ENCODE measurements around the gene GNPTG. TPM values are rescaled to one million over a fixed set of nuclear protein-coding genes. Genes with fewer than 3 reads are reported as not detected.

Gene GNPTG
- total and polyA plus RNA-seq, 2 donors from 2014 or later: 88.7 to 138 TPM

DNA sequence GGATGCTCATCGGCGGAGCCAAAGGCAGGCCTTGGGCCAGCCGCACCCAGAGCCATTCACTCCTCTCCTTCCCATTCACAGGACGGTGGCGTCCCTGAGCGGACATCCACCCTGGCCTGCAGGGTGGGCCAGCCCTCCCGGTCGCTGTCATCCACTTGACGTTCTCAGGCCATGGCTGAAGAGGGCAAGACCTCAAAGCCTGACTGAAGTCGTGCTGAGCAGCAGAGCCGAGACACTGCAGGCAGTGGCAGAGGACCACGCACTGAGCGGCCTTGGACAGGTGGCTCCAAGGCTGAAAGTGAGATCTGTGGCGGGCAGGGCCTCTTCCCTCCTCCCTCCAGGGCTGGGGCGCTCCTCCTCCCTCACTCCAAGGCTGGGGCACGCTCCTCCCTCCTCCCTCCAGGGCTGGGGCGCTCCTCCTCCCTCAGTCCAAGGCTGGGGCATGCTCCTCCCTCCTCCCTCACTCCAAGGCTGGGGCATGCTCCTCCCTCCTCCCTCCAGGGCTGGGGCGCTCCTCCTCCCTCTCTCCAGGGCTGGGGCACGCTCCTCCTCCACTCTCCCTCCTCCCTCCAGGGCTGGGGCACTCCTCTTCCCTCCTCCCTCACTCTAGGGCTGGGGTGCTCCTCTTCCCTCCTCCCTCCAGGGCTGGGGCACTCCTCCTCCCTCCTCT lies 24.1 kb downstream of the GNPTG start:
- no peak for FAIRE-seq
- intact Hi-C loops (cut with DNase I): no loop called here

DNA sequence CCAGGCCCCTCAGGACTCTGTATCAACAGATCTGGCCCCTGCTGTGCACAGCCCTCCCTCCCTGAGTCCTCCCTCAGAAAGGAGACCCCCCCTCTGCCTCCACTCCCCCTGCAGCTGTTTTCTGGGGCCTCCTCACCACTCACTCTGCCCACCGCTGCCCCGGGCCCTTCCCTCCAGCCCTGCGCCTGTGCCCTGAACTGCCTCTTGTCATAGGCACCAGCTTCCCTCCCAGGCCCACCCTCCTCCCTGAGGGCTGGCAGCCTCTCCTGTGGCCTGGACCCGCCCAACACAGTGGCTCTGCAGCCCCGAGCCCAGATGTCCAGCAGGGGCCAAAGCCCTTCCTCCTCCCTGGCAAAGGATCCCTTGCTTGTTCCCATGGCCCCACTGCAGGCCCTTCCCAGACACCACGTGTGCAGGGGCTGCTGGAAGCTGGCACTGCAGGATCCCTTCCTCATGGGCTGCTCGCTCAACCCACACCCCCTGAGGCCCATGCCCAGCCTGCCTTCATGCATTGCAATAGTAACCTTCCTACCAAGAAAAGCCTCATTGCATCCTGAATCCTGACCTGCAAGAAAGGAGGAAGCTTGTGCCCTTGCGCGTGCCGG lies 25.8 kb downstream of the GNPTG start:
- Histone ChIP-seq H3K4me1 (ENCODE audit: control insufficient read depth in 2 of 3, insufficient read depth in 2 of 3, low read depth in 1 of 3, low read length in 3 of 3) (peaks cover 0 to 11% (median 6%) of the 10 kb centered on the region in 3 donors), H3K27me3 (ENCODE audit: control insufficient read depth, insufficient read depth, low read length) (no peaks in the 10 kb centered on the region), H3K27ac (ENCODE audit: low read depth in 2 of 2, low read length in 2 of 2) (no peak overlapping the region), H3K4me3 (ENCODE audit: low read length in 3 of 3) (no peak overlapping the region), H3K9me3 (ENCODE audit: control insufficient read depth in 2 of 3, insufficient read depth in 1 of 3, low read length in 3 of 3) (no peaks in the 10 kb centered on the region), H3K9ac (ENCODE audit: low read length in 3 of 3) (no peak overlapping the region), H3K36me3 (ENCODE audit: control insufficient read depth in 2 of 3, insufficient read depth in 3 of 3, low read length in 3 of 3) (peaks cover 0 to 2% (median 2%) of the 10 kb centered on the region in 3 donors)
- intact Hi-C loops (cut with DNase I): no loop called here
- TF ChIP-seq, protein P1, sequence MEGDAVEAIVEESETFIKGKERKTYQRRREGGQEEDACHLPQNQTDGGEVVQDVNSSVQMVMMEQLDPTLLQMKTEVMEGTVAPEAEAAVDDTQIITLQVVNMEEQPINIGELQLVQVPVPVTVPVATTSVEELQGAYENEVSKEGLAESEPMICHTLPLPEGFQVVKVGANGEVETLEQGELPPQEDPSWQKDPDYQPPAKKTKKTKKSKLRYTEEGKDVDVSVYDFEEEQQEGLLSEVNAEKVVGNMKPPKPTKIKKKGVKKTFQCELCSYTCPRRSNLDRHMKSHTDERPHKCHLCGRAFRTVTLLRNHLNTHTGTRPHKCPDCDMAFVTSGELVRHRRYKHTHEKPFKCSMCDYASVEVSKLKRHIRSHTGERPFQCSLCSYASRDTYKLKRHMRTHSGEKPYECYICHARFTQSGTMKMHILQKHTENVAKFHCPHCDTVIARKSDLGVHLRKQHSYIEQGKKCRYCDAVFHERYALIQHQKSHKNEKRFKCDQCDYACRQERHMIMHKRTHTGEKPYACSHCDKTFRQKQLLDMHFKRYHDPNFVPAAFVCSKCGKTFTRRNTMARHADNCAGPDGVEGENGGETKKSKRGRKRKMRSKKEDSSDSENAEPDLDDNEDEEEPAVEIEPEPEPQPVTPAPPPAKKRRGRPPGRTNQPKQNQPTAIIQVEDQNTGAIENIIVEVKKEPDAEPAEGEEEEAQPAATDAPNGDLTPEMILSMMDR (IDR thresholded peaks at IDR 0.05; ENCODE audit: borderline replicate concordance, extremely low read depth, insufficient read depth): no peak
- FAIRE-seq (no peak), DNase-seq (no peak)

More for the DNA sequence above, 24.1 kb downstream of the GNPTG start:
- Histone ChIP-seq H3K4me3 (ENCODE audit: low read length in 3 of 3) (no peak overlapping the region), H3K4me1 (ENCODE audit: control insufficient read depth in 2 of 3, insufficient read depth in 2 of 3, low read depth in 1 of 3, low read length in 3 of 3) (peaks cover 0 to 11% (median 6%) of the 10 kb centered on the region in 3 donors), H3K9me3 (ENCODE audit: control insufficient read depth in 2 of 3, insufficient read depth in 1 of 3, low read length in 3 of 3) (no peaks in the 10 kb centered on the region), H3K27ac (ENCODE audit: low read depth in 2 of 2, low read length in 2 of 2) (no peak overlapping the region), H3K27me3 (ENCODE audit: control insufficient read depth, insufficient read depth, low read length) (no peaks in the 10 kb centered on the region), H3K9ac (ENCODE audit: low read length in 3 of 3) (no peak overlapping the region), H3K36me3 (ENCODE audit: control insufficient read depth in 2 of 3, insufficient read depth in 3 of 3, low read length in 3 of 3) (peaks cover 0 to under 1% (median 0%) of the 10 kb centered on the region in 3 donors)
- DNase-seq: no peak
- TF ChIP-seq, protein P1 (IDR thresholded peaks at IDR 0.05; ENCODE audit: borderline replicate concordance, extremely low read depth, insufficient read depth): no peak

DNA sequence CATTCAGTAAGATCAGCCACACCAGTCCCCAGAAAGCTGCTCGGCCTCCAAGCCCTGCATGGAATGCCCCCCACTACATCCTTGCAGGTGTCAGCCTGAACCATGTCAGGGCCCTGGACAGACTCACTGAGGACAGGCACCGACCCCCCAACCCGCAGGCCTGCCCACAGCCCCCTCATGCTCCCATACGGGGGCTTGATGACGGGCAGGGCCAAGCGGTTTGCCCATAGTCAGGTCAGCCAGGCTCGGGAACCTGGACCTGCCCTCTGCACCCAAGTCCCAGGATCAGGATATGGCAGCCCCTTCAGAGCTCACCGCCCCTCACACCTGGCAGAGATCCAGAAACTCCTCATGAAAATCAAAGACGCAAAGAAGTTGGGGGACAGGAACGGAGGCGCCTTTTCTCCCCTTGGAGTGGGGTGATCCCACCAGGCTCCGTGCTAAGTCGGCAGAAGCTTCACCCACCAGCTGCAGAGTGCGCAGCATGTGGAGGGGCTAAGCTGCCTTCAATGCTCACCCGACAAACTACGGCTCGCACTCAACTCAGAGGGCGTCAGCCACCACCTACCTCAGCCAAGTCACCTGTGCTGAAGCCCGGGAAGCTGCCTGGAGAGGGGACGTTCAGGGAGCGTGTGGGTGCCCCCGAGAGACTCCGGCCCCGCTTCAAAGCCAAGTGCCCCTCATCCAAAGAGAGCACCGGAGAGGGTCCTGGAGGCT lies 26.5 kb downstream of the GNPTG start:
- H3K9me3 ChIP-seq (ENCODE audit: control insufficient read depth in 2 of 3, insufficient read depth in 1 of 3, low read length in 3 of 3): no peaks in the 10 kb centered on the region
- no peaks in the 10 kb centered on the region for H3K27me3 ChIP-seq (ENCODE audit: control insufficient read depth, insufficient read depth, low read length)
- peak overlapping the region in 1 of 2 donors; percentile 14 for H3K27ac ChIP-seq (ENCODE audit: low read depth in 2 of 2, low read length in 2 of 2)
- peaks cover 0 to 11% (median 6%) of the 10 kb centered on the region in 3 donors for H3K4me1 ChIP-seq (ENCODE audit: control insufficient read depth in 2 of 3, insufficient read depth in 2 of 3, low read depth in 1 of 3, low read length in 3 of 3)
- DNase-seq (no peak), FAIRE-seq (no peak)
- peak overlapping the region in 1 of 3 donors; percentile 34 for H3K9ac ChIP-seq (ENCODE audit: low read length in 3 of 3)
- TF ChIP-seq, protein P1 (IDR thresholded peaks at IDR 0.05; ENCODE audit: borderline replicate concordance, extremely low read depth, insufficient read depth): no peak
- H3K36me3 ChIP-seq (ENCODE audit: control insufficient read depth in 2 of 3, insufficient read depth in 3 of 3, low read length in 3 of 3): peaks cover 0 to 2% (median 2%) of the 10 kb centered on the region in 3 donors
- H3K4me3 ChIP-seq (ENCODE audit: low read length in 3 of 3): no peak overlapping the region
- intact Hi-C loops (cut with DNase I): no loop called here
